Thoracic aorta (tissue), 2 donors: ENCODE measurements around the gene LRRC4B. TPM values are rescaled to one million over a fixed set of nuclear protein-coding genes. Genes with fewer than 3 reads are reported as not detected.

Experiments
- ATAC-seq: fragments of 150-250 bp; one replicate; pipeline ENCODE4 v1.8.0; 2017; ENCODE audit warnings: low read depth; ENCODE audit not compliant: insufficient number of reproducible peaks, low FRiP score
- DNase-seq: peaks from one replicate; pipeline ENCODE4 v3.0.0-alpha.2; 2020; ENCODE audit warnings: low spot score
- H3K27ac ChIP-seq, 2 donors: fragments of 200-600 bp; sonication (generic); 1 replicate in 1 of 2; 2 replicates in 1 of 2; pipeline ENCODE4 v1.5.1; 2016; ENCODE audit warnings: mild to moderate bottlenecking in 2 of 2, moderate library complexity in 2 of 2
- H3K27me3 ChIP-seq: fragments of 200-600 bp; sonication (generic); replicated peaks from 2 replicates; pipeline ENCODE4 v1.6.0; 2016; ENCODE audit warnings: mild to moderate bottlenecking; ENCODE audit not compliant: insufficient read depth
- H3K36me3 ChIP-seq: fragments of 200-600 bp; sonication (generic); one replicate; pipeline ENCODE4 v1.5.1; 2016
- H3K4me1 ChIP-seq, 2 donors: fragments of 200-600 bp; sonication (generic); 1 replicate in 1 of 2; 2 replicates in 1 of 2; pipeline versions ENCODE4 v1.5.1 to v1.6.0; 2016; ENCODE audit warnings: low read depth in 2 of 2, mild to moderate bottlenecking in 1 of 2; ENCODE audit not compliant: control insufficient read depth in 1 of 2
- H3K4me3 ChIP-seq: fragments of 200-600 bp; sonication (generic); 2 replicates; pipeline ENCODE4 v1.5.1; 2016; ENCODE audit warnings: mild to moderate bottlenecking
- H3K9me3 ChIP-seq: fragments of 200-600 bp; sonication (generic); 2 replicates; pipeline ENCODE4 v1.5.1; 2016
- CTCF ChIP-seq: fragments of 200-600 bp; sonication (generic); IDR thresholded peaks from one replicate; pipeline ENCODE4 v1.5.1; 2019; ENCODE audit warnings: antibody characterized with exemption
- total RNA-seq, 2 donors: library from RNA; depleted of rRNA; stranded (reverse); fragments of >200 nt; gene quantifications; one replicate each; pipeline versions ENCODE4 v1.1.0 to v1.2.3, GENCODE V29; 2016

The LRRC4B gene
- total RNA-seq, 2 donors from 2014 or later = 5.3 to 13.7 TPM

GRCh38 chr19:50556282-50557008 is 11.8 kb downstream of the LRRC4B start:
- Histone ChIP-seq H3K4me3 (peak overlapping the region; percentile 75), H3K27me3 (no peaks in the 10 kb centered on the region), H3K36me3 (no peaks in the 10 kb centered on the region), H3K27ac (no peak overlapping the region), H3K9me3 (no peaks in the 10 kb centered on the region), H3K4me1 (peaks cover 2 to 7% of the 10 kb centered on the region in 2 donors)
- no peak for ATAC-seq
- no peak for DNase-seq
- TF ChIP-seq CTCF = peak; percentile 64

- DNase-seq (no peak), ATAC-seq (no peak)
- TF ChIP-seq CTCF = no peak
- Histone ChIP-seq H3K4me3 (peak overlapping the region; percentile 75), H3K27me3 (no peaks in the 10 kb centered on the region), H3K4me1 (peaks cover 2 to 7% of the 10 kb centered on the region in 2 donors), H3K27ac (no peak overlapping the region), H3K9me3 (no peaks in the 10 kb centered on the region), H3K36me3 (no peaks in the 10 kb centered on the region)
Observed at GRCh38 chr19:50555450-50556281, 12.6 kb downstream of the LRRC4B start.

- no peak for DNase-seq
- H3K27ac ChIP-seq = no peak overlapping the region
- no peaks in the 10 kb centered on the region for H3K36me3 ChIP-seq
- H3K9me3 ChIP-seq = no peaks in the 10 kb centered on the region
- ATAC-seq = no peak
- no peak overlapping the region for H3K4me3 ChIP-seq
- H3K27me3 ChIP-seq = no peaks in the 10 kb centered on the region
- H3K4me1 ChIP-seq = peaks cover 2 to 7% of the 10 kb centered on the region in 2 donors
- TF ChIP-seq CTCF = no peak
Observed at GRCh38 chr19:50555033-50555432, 13.2 kb downstream of the LRRC4B start.

- ATAC-seq (no peak), DNase-seq (no peak)
- Histone ChIP-seq H3K27me3 (no peaks in the 10 kb centered on the region), H3K9me3 (no peaks in the 10 kb centered on the region), H3K36me3 (no peaks in the 10 kb centered on the region), H3K27ac (no peak overlapping the region), H3K4me3 (no peak overlapping the region), H3K4me1 (peaks cover 2 to 7% of the 10 kb centered on the region in 2 donors)
- no peak for TF ChIP-seq CTCF
Observed at GRCh38 chr19:50554212-50554611, 14.0 kb downstream of the LRRC4B start.

- Histone ChIP-seq H3K27me3 (no peaks in the 10 kb centered on the region), H3K4me1 (peaks cover 2 to 7% of the 10 kb centered on the region in 2 donors), H3K9me3 (no peaks in the 10 kb centered on the region), H3K36me3 (no peaks in the 10 kb centered on the region), H3K27ac (no peak overlapping the region), H3K4me3 (no peak overlapping the region)
- ATAC-seq = no peak
- no peak for DNase-seq
- TF ChIP-seq CTCF = no peak
Observed at GRCh38 chr19:50553134-50553703, 15.0 kb downstream of the LRRC4B start.
